HG03520 (cell line): Measurements from ENCODE around the gene MAML1.
"Not testable (repeated sequence)": the region's sequence is repeated elsewhere in the genome, so short reads cannot be mapped to it uniquely, and the experiment has no call there.

Source experiments
- ATAC-seq: cut with Tn5 transposase; IDR thresholded peaks from one replicate; pipeline ENCODE4 v1.9.1; 2021; ENCODE audit warnings: mild to moderate bottlenecking, moderate library complexity; ENCODE audit not compliant: unreplicated experiment

Gene MAML1, protein sequence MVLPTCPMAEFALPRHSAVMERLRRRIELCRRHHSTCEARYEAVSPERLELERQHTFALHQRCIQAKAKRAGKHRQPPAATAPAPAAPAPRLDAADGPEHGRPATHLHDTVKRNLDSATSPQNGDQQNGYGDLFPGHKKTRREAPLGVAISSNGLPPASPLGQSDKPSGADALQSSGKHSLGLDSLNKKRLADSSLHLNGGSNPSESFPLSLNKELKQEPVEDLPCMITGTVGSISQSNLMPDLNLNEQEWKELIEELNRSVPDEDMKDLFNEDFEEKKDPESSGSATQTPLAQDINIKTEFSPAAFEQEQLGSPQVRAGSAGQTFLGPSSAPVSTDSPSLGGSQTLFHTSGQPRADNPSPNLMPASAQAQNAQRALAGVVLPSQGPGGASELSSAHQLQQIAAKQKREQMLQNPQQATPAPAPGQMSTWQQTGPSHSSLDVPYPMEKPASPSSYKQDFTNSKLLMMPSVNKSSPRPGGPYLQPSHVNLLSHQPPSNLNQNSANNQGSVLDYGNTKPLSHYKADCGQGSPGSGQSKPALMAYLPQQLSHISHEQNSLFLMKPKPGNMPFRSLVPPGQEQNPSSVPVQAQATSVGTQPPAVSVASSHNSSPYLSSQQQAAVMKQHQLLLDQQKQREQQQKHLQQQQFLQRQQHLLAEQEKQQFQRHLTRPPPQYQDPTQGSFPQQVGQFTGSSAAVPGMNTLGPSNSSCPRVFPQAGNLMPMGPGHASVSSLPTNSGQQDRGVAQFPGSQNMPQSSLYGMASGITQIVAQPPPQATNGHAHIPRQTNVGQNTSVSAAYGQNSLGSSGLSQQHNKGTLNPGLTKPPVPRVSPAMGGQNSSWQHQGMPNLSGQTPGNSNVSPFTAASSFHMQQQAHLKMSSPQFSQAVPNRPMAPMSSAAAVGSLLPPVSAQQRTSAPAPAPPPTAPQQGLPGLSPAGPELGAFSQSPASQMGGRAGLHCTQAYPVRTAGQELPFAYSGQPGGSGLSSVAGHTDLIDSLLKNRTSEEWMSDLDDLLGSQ

DNA sequence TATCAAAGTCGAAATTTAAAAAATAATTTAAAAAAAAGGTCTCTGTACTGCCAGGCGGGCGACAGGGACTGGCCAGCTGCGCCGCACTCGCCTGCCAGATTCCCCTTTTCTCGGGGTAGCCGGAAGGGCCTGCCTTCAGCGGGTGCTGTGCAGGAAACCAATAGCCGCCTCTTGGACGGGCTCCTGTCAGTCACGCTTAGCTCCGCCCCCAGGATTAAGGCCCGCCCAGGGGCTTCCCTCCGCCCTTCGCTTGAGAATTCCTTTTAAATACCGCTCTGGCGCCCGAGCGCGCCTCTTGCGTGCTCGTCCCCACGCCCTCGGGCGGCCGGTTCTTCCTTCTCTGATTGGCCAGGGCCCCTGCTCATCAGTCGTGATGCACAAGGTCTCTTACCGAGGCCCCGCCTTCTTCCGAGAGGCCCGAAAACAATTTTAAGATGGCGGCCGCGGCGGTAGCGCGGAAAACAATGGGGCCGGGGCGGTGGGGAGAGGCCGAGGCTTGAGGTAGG, at the start of gene MAML1:
TSS of gene MAML1 (plus strand) at position 411 of the 506 bp plus-strand sequence. CDS start 291 bp downstream, outside the sequence.
- peak; percentile 95 for ATAC-seq

DNA sequence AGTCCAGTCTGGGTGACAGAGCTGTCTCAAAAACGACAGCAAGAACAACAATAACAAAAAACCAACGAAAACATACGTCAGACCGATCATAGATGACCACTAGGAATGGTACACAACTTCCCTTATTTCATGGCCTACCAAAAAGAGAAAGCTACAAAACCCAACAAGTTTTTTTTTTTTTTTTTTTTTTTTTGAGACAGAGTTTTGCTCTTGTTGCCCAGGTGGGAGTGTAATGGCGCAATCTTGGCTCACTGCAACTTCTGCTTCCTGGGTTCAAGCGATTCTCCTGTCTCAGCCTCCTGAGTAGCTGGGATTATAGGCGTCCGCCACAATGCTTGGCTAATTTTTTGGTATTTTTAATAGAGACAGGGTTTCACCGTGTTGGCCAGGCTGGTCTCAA, 43.4 kb upstream of the MAML1 start:
- not testable (repeated sequence) for ATAC-seq

DNA sequence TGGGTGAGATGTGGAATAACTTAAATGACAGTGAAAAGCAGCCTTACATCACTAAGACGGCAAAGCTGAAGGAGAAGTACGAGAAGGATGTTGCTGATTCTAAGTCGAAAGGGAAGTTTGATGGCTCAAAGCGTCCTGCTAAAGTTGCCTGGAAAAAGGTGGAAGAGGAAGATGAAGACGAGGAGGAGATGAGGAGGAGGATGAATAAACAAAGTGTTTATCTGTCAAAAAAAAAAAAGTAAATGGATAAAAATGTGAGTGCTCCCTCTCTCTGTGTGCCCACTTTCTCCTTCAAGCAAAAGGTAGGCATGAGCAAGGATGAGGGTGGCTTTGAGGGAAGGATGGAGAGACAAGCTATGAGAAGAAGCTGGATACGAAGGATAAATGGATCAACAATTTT, 38.1 kb upstream of the MAML1 start:
- ATAC-seq, result no peak

DNA sequence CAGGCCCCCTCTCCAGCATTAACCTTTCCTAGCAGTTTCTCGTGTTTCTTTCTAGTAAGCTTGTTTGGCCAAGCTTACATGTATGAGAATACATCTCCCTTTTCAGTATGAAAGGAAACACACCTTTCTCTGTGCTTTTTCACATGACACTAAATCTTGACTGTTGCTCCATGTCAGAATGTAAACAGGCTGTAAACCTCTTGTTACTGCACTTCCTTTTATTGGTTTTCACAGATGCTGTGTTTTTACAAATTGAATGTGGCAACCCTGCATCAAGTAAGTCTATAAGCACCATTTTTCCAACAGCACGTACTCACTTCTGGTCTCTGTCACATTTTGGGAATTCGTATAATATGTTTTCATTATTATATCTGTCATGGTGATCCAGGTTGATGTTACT, 36.0 kb upstream of the MAML1 start:
- ATAC-seq, result no peak

DNA sequence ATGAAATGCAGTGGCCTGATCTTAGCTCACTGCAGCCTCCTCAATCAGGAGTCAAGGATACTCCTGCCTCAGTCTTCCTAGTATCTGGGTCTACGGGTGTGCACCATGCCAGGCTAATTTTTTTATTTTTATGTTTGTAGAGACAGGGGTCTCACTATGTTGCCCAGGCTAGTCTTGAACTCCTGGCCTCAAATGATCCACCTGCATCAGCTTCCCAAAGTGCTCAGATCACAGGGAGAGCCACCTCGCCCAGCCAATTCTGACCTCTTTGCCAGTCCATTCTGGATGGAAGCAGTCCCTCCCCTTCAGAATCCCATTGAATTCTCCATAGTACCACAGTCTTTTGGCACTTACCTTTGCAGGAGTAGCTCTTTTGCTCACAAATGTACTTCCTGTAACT, 35.5 kb upstream of the MAML1 start:
- ATAC-seq, result no peak

DNA sequence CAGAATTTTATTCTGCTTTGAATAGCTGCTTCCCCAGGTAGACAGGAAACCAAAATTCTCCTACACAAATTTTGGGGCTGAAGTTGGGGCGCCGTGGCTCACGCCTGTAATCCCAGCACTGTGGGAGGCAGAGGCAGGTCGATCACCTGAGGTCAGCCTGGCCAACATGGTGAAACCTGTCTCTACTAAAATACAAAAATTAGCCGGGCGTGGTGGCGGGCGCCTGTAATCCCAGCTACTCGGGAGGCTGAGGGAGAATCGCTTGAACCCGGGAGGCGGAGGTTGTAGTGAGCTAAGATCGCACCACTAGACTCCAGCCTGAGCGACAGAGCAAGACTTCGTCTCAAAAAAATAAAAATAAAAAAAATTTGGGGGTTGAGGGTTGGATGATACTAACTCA, 35.1 kb upstream of the MAML1 start:
- not testable (repeated sequence) for ATAC-seq

DNA sequence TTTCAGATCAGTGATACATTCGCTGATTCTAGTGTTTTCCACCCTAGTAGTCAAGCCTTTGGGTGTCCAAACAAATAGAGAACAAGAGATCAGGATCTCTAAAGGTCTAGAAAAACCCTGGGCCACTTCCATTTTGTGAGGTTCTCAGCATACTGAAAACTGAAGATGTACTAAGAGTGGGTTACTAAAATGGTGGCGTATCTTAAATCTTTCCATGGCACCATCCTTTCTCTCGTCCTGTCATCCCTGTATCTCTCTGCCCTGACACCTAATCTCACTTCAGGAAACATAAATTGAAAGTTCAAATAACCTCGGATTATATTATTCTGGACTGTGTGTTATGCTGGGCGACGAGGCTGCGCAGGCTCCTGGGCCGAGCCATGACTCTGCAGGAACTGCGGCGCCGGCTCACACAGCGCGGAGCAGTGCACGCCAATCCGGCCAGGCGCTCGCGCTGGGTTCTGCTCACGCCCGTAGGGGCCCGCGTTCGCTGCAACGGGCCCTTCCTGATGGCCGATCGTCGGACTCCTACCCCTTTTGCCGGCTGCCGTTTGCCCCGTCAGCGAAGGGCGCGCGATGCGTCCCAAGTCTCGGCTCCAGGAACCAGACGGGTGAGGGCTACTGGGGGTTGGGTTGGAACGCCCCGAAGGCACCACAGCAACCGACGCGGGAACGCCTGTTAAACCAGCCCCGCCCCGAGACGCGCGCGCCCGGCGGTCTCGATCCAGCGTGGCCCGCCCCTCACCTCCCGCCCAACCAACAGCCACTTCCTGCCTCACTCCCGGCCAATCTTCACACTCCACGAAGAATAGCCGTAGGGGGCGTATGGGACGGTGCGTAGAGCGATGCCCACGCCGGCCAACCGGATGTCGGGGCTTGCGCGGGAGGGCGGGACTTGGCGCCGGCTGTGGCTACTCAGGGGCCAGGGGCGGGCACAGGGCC, 34.4 kb upstream of the MAML1 start:
- peak; percentile 90 for ATAC-seq

DNA sequence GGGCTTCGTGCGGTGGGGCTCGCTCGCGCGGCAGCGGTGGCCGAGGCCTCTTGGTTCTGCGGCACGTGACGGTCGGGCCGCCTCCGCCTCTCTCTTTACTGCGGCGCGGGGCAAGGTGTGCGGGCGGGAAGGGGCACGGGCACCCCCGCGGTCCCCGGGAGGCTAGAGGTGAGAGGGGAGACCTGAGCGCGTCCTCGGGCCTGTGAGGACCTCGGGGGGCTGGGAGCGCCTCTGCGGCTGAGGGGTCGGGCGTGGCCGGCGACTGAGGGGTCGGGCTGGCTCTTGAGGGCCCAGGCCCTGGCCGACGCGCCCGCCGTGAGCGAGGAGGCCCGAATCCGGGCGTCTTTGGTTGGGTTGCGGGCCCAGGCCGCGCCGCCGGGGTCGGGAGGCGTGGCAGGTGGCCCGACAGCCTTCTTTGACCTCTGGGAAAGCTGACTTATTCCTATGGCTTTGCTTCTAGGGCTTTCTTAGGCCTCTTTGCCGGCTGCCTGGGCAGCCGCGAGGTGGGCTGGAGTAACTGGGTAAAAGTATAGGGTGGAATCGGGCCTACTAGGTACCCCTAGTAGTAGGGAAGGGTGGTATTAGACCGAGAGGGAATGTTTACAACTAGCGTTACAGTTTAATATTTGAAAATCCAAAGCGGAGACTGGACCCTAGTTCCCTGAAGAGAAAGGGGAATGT, 33.5 kb upstream of the MAML1 start, which contains the start of gene CANX:
TSS of gene CANX (plus strand) at position 33 of the 681 bp plus-strand sequence. CDS start 6,715 bp downstream, outside the sequence.
- ATAC-seq, result no peak

DNA sequence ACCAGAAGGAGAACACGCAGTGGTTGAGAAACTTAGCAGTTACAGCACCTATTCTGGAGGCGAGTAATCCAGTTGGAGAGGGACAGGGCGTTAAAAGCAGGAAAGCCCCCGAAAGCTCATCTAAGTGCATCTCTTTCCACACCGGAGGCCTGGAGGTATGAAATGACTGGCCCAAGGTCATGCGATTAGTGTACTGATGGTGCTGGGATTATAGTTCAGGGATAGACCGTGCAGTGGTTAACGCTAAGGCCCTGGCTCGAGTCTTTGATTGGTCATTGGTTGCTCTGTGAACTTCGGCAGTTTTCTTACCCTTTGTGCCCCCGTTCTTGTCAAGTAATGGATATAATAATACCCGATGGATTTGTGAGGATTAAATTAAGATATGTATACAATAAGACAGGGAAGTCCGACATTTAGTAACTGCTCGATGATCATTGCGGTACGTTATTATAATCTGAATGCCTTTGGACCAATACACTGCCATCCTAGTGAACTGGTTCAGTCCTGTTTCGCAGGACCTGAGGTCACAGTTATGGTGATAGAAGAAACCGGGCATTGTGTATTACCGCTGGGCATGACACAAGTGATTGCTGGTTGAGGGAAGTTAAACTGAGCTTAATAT, 32.9 kb upstream of the MAML1 start:
- ATAC-seq, result peak; percentile 26

DNA sequence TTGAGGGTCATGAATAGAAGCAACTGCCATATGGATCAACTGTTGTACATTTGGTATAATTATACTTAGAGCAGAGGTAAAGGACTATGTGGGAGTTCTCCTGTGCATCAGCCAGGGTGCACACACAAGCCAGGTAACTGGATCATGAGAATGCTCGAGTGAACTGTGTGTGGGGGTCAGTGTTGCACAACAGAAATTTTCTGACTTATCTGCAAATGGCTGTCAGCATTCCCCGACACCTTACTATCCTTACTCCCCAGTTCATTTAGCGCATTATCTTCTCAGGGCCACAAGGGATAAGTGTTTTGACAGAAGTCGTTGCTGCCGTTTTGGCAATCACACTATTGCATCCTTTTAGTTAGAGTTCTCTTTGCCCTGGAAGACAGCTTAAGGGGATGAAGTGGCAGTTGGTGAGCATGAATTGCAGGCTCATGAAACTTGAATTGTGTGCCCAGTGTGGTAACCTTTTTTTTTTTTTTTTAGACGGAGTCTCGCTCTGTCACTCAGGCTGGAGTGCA, 32.2 kb upstream of the MAML1 start:
- no peak for ATAC-seq

DNA sequence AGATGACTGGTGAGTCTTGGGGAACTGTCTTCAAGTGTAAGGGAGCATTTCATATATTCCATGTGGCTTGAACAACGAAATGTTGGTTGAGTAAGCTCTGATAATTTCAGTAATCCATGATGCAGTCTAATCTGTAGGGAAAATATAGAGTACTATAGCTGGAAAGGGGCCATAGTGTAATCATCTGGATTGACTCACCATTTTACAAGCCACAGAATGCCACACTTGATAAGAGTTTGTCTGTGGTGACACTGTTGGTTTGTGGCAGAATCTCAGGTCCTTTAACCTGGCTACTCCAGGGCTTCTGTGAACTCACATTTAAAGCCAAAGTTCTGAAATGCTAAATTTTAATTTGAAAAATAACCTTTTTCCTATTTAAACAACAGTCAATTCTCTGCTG, 16.3 kb upstream of the MAML1 start:
- ATAC-seq, result no peak

DNA sequence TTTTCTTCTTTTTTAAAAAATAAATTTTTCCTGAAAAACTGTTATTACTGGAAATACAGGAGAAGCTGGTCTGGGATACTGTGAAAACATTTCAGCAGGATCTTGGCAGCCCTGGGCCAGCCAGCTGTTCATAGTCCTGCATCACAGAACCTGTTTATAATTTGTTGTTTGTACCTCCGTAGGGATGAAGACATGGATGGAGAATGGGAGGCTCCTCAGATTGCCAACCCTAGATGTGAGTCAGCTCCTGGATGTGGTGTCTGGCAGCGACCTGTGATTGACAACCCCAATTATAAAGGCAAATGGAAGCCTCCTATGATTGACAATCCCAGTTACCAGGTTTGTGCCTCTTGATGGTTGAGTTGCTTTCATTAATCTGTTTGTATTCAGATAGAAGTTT, 12.4 kb upstream of the MAML1 start:
- no peak for ATAC-seq

DNA sequence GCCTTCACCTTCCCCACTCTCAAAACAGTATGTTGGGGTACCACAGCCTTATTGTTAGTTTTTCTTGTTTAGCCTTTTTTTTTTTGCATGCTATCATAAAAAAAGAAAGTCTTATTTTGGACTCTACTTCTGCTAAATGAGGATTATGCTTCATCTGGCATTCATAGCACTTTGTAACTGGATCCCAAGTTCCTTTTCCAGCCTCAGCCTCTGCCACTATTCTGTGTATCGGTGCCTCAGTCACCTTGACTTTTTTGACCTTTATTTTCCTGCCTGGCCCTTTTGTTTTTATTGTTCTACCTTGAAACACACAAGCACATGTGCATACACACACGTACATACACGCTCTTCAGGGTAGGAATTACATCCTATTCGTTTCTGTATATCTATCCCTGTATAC, 8.5 kb upstream of the MAML1 start:
- no peak for ATAC-seq

DNA sequence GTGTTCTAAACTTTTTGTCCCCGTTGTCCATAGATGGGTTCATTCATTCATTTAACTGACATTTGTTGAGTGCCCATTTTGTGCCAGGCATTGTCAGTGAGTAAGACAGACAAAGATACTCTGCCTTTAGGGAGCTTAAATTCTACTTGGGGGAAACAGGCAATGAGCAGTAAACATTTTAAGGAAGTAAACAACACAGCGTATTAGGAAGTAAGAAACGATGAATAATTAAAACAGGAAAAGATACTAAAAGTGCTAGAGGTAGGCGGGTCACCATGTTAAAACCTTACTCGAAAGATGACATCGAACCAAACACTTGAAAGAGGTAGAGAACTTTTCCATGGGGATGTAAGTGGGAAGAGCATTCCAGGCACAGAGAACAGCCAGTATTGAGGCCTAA, 5.5 kb upstream of the MAML1 start:
- ATAC-seq, result no peak

DNA sequence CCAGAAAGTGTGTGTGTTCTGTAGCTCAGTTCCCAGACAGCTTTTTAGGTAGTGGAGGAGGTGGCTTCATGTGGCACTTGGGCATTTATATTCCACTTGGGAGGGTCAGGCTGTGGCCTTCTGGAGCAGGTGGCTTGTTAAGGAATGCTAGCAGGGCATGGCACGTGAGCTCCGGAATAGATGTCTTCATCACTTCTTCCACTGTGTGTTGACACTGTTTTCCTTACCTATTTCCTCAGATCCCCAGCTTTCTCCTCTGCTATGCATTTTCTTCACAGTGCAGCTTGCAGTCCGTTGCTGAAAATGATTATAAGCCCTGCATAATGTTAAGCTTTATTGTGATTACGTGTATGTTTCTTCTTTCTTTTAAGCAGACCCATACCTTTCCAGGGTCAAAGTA, 3.3 kb upstream of the MAML1 start:
- no peak for ATAC-seq

DNA sequence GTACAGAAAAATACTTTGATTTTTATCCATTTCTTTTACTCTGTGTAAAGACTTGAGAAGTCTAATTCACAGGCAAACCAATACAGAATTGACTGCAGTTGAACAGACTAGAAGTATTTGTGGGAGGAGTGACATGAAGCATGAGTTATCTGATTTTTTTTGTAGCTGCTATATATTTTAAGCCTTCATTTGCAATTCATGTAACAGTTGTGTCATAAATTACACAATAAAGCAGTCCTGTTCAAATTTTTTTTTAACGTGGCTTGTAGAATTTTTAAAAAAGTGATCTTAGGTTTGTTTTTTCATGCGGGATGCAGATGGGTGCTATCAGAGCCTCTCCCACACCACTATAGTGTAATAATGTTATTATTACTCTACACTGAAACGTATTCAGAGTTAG, 2.9 kb upstream of the MAML1 start:
- ATAC-seq, result no peak

DNA sequence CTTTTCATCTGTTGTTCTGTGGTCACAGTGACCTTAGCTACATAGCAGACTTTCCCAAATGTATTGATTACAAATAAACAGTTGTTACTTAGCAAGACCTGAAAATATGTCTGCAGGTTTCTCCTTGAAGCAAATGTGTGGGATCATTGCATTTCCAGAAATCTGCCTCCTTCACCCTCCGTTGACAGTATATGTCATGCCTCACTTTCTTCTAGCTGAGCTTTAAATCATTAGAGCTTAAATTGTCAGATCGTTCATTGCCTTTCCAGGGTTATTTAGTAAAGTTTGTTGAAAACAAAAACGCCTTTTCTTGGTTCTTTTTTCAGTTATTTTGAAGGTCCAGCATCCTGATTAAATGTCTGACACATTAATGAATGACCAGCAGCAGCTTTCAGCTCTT, 2.3 kb upstream of the MAML1 start:
- ATAC-seq, result no peak

DNA sequence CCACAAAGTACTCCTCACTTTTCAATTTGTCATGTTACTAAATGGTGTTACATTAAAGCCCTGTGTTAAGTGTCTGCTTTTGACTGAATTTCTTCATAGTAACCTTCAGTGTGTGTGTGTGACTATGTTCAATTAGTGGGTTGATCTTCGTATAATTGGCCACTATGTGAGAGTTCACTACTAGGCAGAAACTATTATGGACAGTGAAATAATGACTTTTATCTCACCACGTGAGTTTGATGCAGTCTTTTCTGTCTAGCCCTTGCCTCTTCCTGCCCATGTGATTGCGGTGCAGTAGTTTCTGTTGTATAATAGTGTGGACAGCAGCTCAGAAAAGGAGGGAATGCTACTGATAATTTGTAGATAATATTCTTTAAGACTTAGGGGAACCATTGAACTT, 1.8 kb upstream of the MAML1 start:
- ATAC-seq, result no peak

DNA sequence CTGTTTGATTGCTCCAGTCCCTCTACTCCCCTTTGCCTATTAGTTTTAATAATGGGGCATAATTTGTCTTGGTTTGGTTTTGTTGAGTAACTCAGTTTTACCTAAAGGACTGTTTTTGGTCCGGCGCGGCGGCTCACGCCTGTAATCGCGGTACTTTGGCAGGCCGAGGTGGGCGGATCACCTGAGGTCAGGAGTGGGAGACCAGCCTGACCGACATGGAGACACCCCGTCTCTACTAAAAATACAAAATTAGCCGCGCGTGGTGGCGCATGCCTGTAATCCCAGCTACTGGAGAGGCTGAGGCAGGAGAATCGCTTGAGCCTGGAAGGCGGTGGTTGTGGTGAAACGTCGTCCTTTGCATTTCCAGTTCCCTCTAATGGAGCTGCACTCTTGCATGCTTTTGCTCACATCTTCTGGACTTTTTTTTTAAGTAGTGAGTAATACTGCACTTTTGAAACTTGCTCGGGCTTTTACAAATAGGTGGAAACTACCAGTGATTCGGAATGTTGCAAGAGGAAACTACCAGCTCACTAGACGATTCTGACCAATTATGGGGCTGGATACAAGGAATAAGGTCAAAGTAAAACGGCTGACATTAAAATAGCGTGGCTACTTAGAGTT, 721 bp upstream of the MAML1 start:
- peak; percentile 2 for ATAC-seq
